Activated CD8-positive, alpha-beta T cell treated with anti-CD3 and anti-CD28 coated beads for 36 hours (primary cell): ENCODE results near the gene UBE2H. TPM values are rescaled to one million over a fixed set of nuclear protein-coding genes. Genes with fewer than 3 reads are reported as not detected.
A peak's percentile ranks its signal among the peaks of the same experiment; 100 is the strongest.

Experiments
- ATAC-seq: fragments of 200-7000 bp; cut with Tn5 transposase; one replicate; pipeline ENCODE4 v1.10.0; 2021; ENCODE audit warnings: mild to moderate bottlenecking, moderate library complexity
- CTCF ChIA-PET: fragments of 350-600 bp; sonication (Branson Sonifier 250); formaldehyde crosslinking; loops from one replicate; lab custom pipeline; 2021; ENCODE audit warnings: antibody characterized with exemption; lab: Charles Lee
- POLR2A ChIA-PET: fragments of 350-600 bp; sonication (Branson Sonifier 250); formaldehyde crosslinking; loops from one replicate; lab custom pipeline; 2021; ENCODE audit warnings: antibody characterized with exemption; lab: Charles Lee
- DNase-seq: peaks from one replicate; pipeline ENCODE4 v3.0.0-alpha.2; 2020
- H3K27ac Mint-ChIP-seq: one replicate; pipeline ENCODE4 v1.8.0; 2021; ENCODE audit warnings: mild to moderate bottlenecking, mixed read lengths
- H3K27me3 Mint-ChIP-seq: one replicate; pipeline ENCODE4 v1.8.0; 2021; ENCODE audit warnings: mixed read lengths
- H3K36me3 Mint-ChIP-seq: one replicate; pipeline ENCODE4 v1.8.0; 2021; ENCODE audit warnings: low read depth, mixed read lengths
- H3K4me1 Mint-ChIP-seq: one replicate; pipeline ENCODE4 v1.8.0; 2021; ENCODE audit warnings: low read depth, mixed read lengths
- H3K4me3 Mint-ChIP-seq: one replicate; pipeline ENCODE4 v1.8.0; 2021; ENCODE audit warnings: mild to moderate bottlenecking, moderate library complexity, mixed read lengths
- H3K9me3 Mint-ChIP-seq: one replicate; pipeline ENCODE4 v1.8.0; 2021; ENCODE audit warnings: mixed read lengths
- intact Hi-C: fragments of 100-400 bp; cut with micrococcal nuclease; formaldehyde crosslinking; loops from one replicate; pipeline ENCODE4 v1.10.0; 2022
- total RNA-seq, 2 experiments: library from RNA; stranded (reverse); gene quantifications; one replicate each; pipeline ENCODE4 v1.2.3, GENCODE V29; 2021
- TF ChIP-seq, protein P1 (sequence below): fragments of 200-600 bp; IDR thresholded peaks from one replicate; pipeline ENCODE4 v1.8.0; 2022; ENCODE audit warnings: antibody characterized with exemption, mild to moderate bottlenecking

Gene UBE2H
- total RNA-seq, 2 experiments from 2014 or later: 22.4 to 22.6 TPM

DNA sequence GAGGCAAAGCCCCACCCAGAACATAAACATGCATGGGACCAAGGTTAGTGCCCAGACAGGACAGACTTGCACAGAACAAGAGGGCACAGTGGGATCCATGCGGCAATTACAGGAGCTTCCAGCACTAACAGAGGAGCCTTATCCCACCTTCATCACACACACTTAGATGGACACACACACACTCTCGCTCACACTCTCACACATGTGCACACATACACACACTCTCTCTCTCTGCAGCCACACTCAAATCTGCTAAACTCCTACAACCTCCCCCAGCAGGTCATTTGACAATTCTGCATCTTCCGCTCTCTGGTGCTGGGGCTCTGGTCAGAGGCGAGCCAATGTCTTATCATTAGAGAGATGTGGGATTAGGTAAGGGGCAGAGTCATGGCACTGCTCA is 120.5 kb downstream of the UBE2H start:
- intact Hi-C loops: loop anchor here (5.0 kb wide), 1 partner anchor 180 kb away; no protein-coding TSS in a partner anchor
- Mint-ChIP-seq H3K4me3 (no peak overlapping the region), H3K9me3 (no peaks in the 10 kb centered on the region), H3K36me3 (no peaks in the 10 kb centered on the region), H3K27me3 (no peaks in the 10 kb centered on the region), H3K4me1 (peaks cover 14% of the 10 kb centered on the region), H3K27ac (no peak overlapping the region)
- ChIA-PET POLR2A (interaction anchor here (1.0 kb wide), 1 partner anchor 9 kb away, joined by 3 read pairs; no protein-coding TSS in a partner anchor), CTCF (no interaction called here)
- DNase-seq (no peak), ATAC-seq (no peak)
- TF ChIP-seq, protein P1, sequence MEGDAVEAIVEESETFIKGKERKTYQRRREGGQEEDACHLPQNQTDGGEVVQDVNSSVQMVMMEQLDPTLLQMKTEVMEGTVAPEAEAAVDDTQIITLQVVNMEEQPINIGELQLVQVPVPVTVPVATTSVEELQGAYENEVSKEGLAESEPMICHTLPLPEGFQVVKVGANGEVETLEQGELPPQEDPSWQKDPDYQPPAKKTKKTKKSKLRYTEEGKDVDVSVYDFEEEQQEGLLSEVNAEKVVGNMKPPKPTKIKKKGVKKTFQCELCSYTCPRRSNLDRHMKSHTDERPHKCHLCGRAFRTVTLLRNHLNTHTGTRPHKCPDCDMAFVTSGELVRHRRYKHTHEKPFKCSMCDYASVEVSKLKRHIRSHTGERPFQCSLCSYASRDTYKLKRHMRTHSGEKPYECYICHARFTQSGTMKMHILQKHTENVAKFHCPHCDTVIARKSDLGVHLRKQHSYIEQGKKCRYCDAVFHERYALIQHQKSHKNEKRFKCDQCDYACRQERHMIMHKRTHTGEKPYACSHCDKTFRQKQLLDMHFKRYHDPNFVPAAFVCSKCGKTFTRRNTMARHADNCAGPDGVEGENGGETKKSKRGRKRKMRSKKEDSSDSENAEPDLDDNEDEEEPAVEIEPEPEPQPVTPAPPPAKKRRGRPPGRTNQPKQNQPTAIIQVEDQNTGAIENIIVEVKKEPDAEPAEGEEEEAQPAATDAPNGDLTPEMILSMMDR: no peak

DNA sequence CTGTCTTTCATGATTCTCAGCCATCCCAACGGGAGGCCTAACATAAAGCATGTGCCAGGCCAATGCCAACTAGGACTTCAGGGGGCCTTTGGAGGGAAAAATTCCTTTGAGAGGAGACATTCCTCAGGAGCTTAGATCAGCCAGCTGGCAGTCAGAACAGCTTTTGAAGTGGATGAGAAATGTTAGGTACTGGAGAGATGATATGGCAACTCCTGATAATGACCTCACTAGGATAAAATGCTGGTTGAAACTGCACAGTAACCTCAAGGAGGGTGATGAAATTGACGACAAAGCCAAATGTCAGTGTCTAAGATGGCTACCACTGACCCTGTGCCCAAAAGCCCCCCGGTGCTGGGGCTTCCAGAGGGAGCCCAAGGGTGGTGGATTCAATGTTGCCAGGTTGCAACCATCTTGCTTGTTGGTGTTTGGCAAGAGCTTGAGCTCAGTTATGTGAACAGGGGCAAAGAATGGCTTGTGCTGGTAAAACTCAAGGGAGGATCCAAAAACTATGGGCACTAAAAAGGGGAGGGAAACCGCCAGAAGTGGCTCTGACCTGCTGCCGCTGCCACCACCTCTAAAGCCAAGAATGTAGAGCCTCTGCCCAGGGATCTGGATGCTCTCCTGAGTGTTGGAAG is 121.2 kb downstream of the UBE2H start:
- Mint-ChIP-seq H3K4me1 (peaks cover 14% of the 10 kb centered on the region), H3K27ac (no peak overlapping the region), H3K4me3 (no peak overlapping the region), H3K9me3 (no peaks in the 10 kb centered on the region), H3K27me3 (no peaks in the 10 kb centered on the region), H3K36me3 (no peaks in the 10 kb centered on the region)
- intact Hi-C loops: loop anchor here (5.0 kb wide), 1 partner anchor 181 kb away; no protein-coding TSS in a partner anchor
- ChIA-PET CTCF (interaction anchor here (1.3 to 4.2 kb wide), 5 partner anchors 12 to 205 kb away, joined by 3 to 41 read pairs (median 15); no protein-coding TSS in a partner anchor), POLR2A (interaction anchor here (1.0 kb wide), 1 partner anchor 10 kb away, joined by 3 read pairs; no protein-coding TSS in a partner anchor)
- DNase-seq: no peak
- TF ChIP-seq, protein P1: no peak
- ATAC-seq: no peak

DNA sequence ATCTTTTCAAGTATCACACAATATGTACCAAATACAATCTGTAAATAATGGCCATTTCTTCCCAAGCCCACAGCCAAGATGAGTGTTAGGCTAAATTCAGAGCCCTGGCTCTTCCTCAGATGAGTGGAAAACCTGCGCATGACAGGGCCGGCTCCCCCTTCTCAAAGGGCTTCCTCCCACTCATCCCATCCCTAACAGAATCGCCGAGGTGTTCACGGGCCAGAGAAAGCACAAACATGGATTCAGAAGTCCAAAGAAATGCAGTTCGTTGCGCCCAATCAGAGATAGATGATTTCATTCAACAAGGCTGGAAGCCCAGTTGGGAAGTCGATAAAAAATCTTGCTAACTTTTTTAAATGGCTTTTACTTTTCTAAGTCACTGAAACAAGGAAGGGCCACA is 121.8 kb downstream of the UBE2H start:
- ATAC-seq (no peak), DNase-seq (no peak)
- TF ChIP-seq, protein P1: no peak
- Mint-ChIP-seq H3K9me3 (no peaks in the 10 kb centered on the region), H3K4me1 (peaks cover 14% of the 10 kb centered on the region), H3K4me3 (no peak overlapping the region), H3K27ac (no peak overlapping the region), H3K36me3 (no peaks in the 10 kb centered on the region), H3K27me3 (no peaks in the 10 kb centered on the region)
- ChIA-PET CTCF (interaction anchor here (0.8 to 4.2 kb wide), 14 partner anchors 7 to 205 kb away, joined by 3 to 41 read pairs (median 6); no protein-coding TSS in a partner anchor), POLR2A (no interaction called here)
- intact Hi-C loops: loop anchor here (5.0 kb wide), 1 partner anchor 181 kb away; no protein-coding TSS in a partner anchor

DNA sequence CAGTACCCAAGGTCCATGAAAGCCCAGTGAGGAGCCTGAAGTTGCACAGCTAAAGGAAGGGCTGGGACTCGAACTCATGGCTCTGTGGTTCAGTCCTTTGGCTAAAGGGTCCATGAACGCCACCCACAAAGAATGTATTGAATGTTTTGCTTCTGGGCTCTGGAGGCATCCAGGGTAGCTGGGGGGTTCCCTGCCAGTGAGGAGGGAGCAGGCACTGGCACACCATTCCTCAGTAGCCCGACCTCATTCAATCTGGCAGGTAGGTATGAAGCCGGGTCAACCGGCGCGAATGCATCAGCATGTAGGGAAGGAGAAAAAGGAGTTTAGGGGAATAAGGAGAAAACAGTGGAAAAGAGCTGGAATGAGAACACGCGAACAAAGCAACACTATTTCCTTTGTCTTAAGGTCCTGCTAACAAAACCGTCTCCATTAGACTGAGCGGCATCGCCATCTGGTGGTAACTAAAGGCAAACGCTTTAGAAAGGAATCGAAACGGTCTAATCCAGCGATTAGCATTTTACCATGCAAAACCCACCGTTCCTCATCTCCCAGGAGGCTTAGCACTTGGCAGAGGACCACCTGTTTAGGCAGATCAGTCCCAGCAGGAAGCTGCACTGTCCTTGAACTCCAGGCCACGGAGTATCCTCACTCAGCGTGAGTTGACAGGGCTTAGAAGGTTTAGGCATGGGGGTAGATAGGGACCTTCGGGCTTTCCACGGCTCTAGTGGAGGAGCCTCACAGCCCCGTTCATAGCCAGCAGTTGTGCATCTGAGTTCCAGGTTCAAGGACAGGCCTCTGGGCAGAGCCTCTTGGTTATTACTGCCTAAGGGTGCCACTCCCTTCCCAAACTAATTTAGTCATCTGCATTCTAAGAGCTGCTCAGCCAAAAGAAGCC is 122.8 kb downstream of the UBE2H start:
- peaks cover 16% of the 10 kb centered on the region for H3K4me1 Mint-ChIP-seq
- ChIA-PET CTCF (interaction anchor here (0.6 to 4.2 kb wide), 46 partner anchors 8 to 641 kb away, joined by 3 to 41 read pairs (median 4); partner anchors contain the start of gene SMO), POLR2A (interaction anchor here (0.7 to 1.5 kb wide), 4 partner anchors 8 to 46 kb away, joined by 3 to 6 read pairs (median 3); no protein-coding TSS in a partner anchor)
- TF ChIP-seq, protein P1: peak; percentile 85
- H3K27me3 Mint-ChIP-seq: no peaks in the 10 kb centered on the region
- intact Hi-C loops: loop anchor here (5.0 to 10.0 kb wide), 2 partner anchors 182 to 485 kb away; no protein-coding TSS in a partner anchor
- H3K27ac Mint-ChIP-seq: peak overlapping the region; percentile 53
- DNase-seq: peak; percentile 77
- peak; percentile 41 for ATAC-seq
- no peaks in the 10 kb centered on the region for H3K36me3 Mint-ChIP-seq
- peak overlapping the region; percentile 40 for H3K4me3 Mint-ChIP-seq
- no peaks in the 10 kb centered on the region for H3K9me3 Mint-ChIP-seq
